CD8-positive, alpha-beta memory T cell (primary cell): ENCODE data around the gene CALML3. TPM values are rescaled to one million over a fixed set of nuclear protein-coding genes. Genes with fewer than 3 reads are reported as not detected.
A peak's percentile ranks its signal among the peaks of the same experiment; 100 is the strongest.

Source experiments
- CTCF ChIA-PET: fragments of 350-600 bp; sonication (Branson Sonifier 250); formaldehyde crosslinking; loops from one replicate; lab custom pipeline; 2021; ENCODE audit warnings: antibody characterized with exemption; lab: Charles Lee
- POLR2A ChIA-PET: fragments of 350-600 bp; sonication (Branson Sonifier 250); formaldehyde crosslinking; loops from one replicate; lab custom pipeline; 2021; ENCODE audit warnings: antibody characterized with exemption; lab: Charles Lee
- DNase-seq, 5 donors: peaks; one replicate each; pipeline versions ENCODE4 v3.0.0 to v3.0.0-alpha.2; 2020 to 2022; ENCODE audit warnings: mixed read lengths in 1 of 5
- H3K27ac ChIP-seq: one replicate; pipeline ENCODE4 v1.7.0; 2013; ENCODE audit warnings: low read depth, mild to moderate bottlenecking, low read length, moderate library complexity
- H3K27me3 ChIP-seq: 2 replicates; pipeline ENCODE4 v1.7.0; 2013; ENCODE audit warnings: low read length, mild to moderate bottlenecking; ENCODE audit not compliant: insufficient read depth, poor library complexity, severe bottlenecking
- H3K36me3 ChIP-seq: 2 replicates; pipeline ENCODE4 v1.7.0; 2013; ENCODE audit warnings: mild to moderate bottlenecking, low read length, moderate library complexity; ENCODE audit not compliant: insufficient read depth
- H3K4me1 ChIP-seq: 2 replicates; pipeline ENCODE4 v1.7.0; 2013; ENCODE audit warnings: mild to moderate bottlenecking, low read length, moderate library complexity; ENCODE audit not compliant: insufficient read depth
- H3K4me3 ChIP-seq: 2 replicates; pipeline ENCODE4 v1.7.0; 2013; ENCODE audit warnings: mild to moderate bottlenecking, low read length
- H3K9me3 ChIP-seq: 2 replicates; pipeline ENCODE4 v1.7.0; 2013; ENCODE audit warnings: mild to moderate bottlenecking, low read length
- H3K27ac Mint-ChIP-seq, 8 donors: one replicate each; pipeline ENCODE4 v1.8.0; 2020 to 2021; ENCODE audit warnings: mixed read lengths in 8 of 8, mild to moderate bottlenecking in 6 of 8, inconsistent platforms in 3 of 8, moderate library complexity in 3 of 8
- H3K27me3 Mint-ChIP-seq, 2 donors: one replicate each; pipeline ENCODE4 v1.8.0; 2020 to 2021; ENCODE audit warnings: mixed read lengths in 2 of 2, mild to moderate bottlenecking in 1 of 2, moderate library complexity in 1 of 2
- H3K36me3 Mint-ChIP-seq, 3 donors: one replicate each; pipeline ENCODE4 v1.8.0; 2020 to 2021; ENCODE audit warnings: mixed read lengths in 3 of 3, inconsistent platforms in 1 of 3, mild to moderate bottlenecking in 1 of 3
- H3K4me1 Mint-ChIP-seq, 3 donors: one replicate each; pipeline ENCODE4 v1.8.0; 2020 to 2021; ENCODE audit warnings: mixed read lengths in 3 of 3, inconsistent platforms in 1 of 3, mild to moderate bottlenecking in 1 of 3
- H3K4me3 Mint-ChIP-seq, 7 donors: one replicate each; pipeline ENCODE4 v1.8.0; 2020 to 2021; ENCODE audit warnings: mixed read lengths in 7 of 7, mild to moderate bottlenecking in 6 of 7, moderate library complexity in 4 of 7, inconsistent platforms in 2 of 7
- H3K9me3 Mint-ChIP-seq, 5 donors: one replicate each; pipeline ENCODE4 v1.8.0; 2020 to 2022; ENCODE audit warnings: mixed read lengths in 5 of 5, mild to moderate bottlenecking in 3 of 5, moderate library complexity in 2 of 5, inconsistent platforms in 1 of 5
- polyA plus RNA-seq: library from polyadenylated mRNA; unstranded; fragments of 300-500 nt; fragmentation: Illumina TruSeq; gene quantifications from one replicate; pipeline ENCODE4 v1.2.3, GENCODE V29; 2021
- total RNA-seq, 2 experiments: library from RNA; stranded (reverse); gene quantifications; one replicate each; pipeline ENCODE4 v1.2.3, GENCODE V29; 2021

The CALML3 gene
- total and polyA plus RNA-seq, 3 experiments from 2014 or later, result not detected

GRCh38 chr10:5573319-5573950, 48.7 kb downstream of the CALML3 start:
- no peak overlapping the region for H3K4me3 Mint-ChIP-seq
- no peaks in the 10 kb centered on the region for H3K4me1 Mint-ChIP-seq
- H3K9me3 Mint-ChIP-seq, result no peaks in the 10 kb centered on the region
- ChIA-PET CTCF (no interaction called here), POLR2A (no interaction called here)
- DNase-seq, result no peak
- Histone ChIP-seq H3K27ac (no peak overlapping the region), H3K4me3 (no peak overlapping the region), H3K27me3 (no peaks in the 10 kb centered on the region), H3K36me3 (no peaks in the 10 kb centered on the region), H3K9me3 (no peaks in the 10 kb centered on the region), H3K4me1 (no peaks in the 10 kb centered on the region)
- H3K36me3 Mint-ChIP-seq, result peaks cover 0 to 2% (median 0%) of the 10 kb centered on the region in 3 donors
- peak overlapping the region in 1 of 8 donors; percentile 81 for H3K27ac Mint-ChIP-seq
- no peaks in the 10 kb centered on the region for H3K27me3 Mint-ChIP-seq

- H3K4me1 ChIP-seq, result no peaks in the 10 kb centered on the region
- H3K27me3 Mint-ChIP-seq, result no peaks in the 10 kb centered on the region
- peaks cover 0 to 2% (median 0%) of the 10 kb centered on the region in 3 donors for H3K36me3 Mint-ChIP-seq
- no peaks in the 10 kb centered on the region for H3K4me1 Mint-ChIP-seq
- H3K9me3 Mint-ChIP-seq, result no peaks in the 10 kb centered on the region
- no peaks in the 10 kb centered on the region for H3K36me3 ChIP-seq
- ChIA-PET POLR2A (no interaction called here), CTCF (no interaction called here)
- no peaks in the 10 kb centered on the region for H3K27me3 ChIP-seq
- no peaks in the 10 kb centered on the region for H3K9me3 ChIP-seq
- peak in 1 of 5 donors; percentile 40 for DNase-seq
- H3K4me3 ChIP-seq, result no peak overlapping the region
- no peak overlapping the region for H3K4me3 Mint-ChIP-seq
- no peak overlapping the region for H3K27ac ChIP-seq
- peak overlapping the region in 1 of 8 donors; percentile 38 for H3K27ac Mint-ChIP-seq
These were observed 49.3 kb downstream of the CALML3 start for GRCh38 chr10:5573968-5574641.

GRCh38 chr10:5574642-5575131, 49.9 kb downstream of the CALML3 start:
- Mint-ChIP-seq H3K9me3 (no peaks in the 10 kb centered on the region), H3K4me1 (no peaks in the 10 kb centered on the region), H3K27me3 (no peaks in the 10 kb centered on the region), H3K36me3 (peaks cover 0 to 2% (median 0%) of the 10 kb centered on the region in 3 donors), H3K27ac (no peak overlapping the region), H3K4me3 (no peak overlapping the region)
- Histone ChIP-seq H3K27me3 (no peaks in the 10 kb centered on the region), H3K27ac (no peak overlapping the region), H3K4me3 (no peak overlapping the region), H3K9me3 (no peaks in the 10 kb centered on the region), H3K4me1 (no peaks in the 10 kb centered on the region), H3K36me3 (no peaks in the 10 kb centered on the region)
- ChIA-PET CTCF (no interaction called here), POLR2A (no interaction called here)
- peak in 1 of 5 donors; percentile 27 for DNase-seq

GRCh38 chr10:5575144-5575481, 50.4 kb downstream of the CALML3 start:
- no peak overlapping the region for H3K27ac ChIP-seq
- no peaks in the 10 kb centered on the region for H3K9me3 Mint-ChIP-seq
- H3K4me1 ChIP-seq, result no peaks in the 10 kb centered on the region
- no peaks in the 10 kb centered on the region for H3K27me3 Mint-ChIP-seq
- H3K4me3 ChIP-seq, result no peak overlapping the region
- no peak overlapping the region for H3K27ac Mint-ChIP-seq
- POLR2A ChIA-PET, result no interaction called here
- H3K27me3 ChIP-seq, result no peaks in the 10 kb centered on the region
- H3K36me3 ChIP-seq, result no peaks in the 10 kb centered on the region
- no peaks in the 10 kb centered on the region for H3K9me3 ChIP-seq
- CTCF ChIA-PET, result no interaction called here
- no peak overlapping the region for H3K4me3 Mint-ChIP-seq
- H3K36me3 Mint-ChIP-seq, result peaks cover 0 to 2% (median 0%) of the 10 kb centered on the region in 3 donors
- H3K4me1 Mint-ChIP-seq, result no peaks in the 10 kb centered on the region
- peak in 1 of 5 donors; percentile 24 for DNase-seq

- ChIA-PET CTCF (no interaction called here), POLR2A (no interaction called here)
- Mint-ChIP-seq H3K4me3 (no peak overlapping the region), H3K4me1 (no peaks in the 10 kb centered on the region), H3K27me3 (no peaks in the 10 kb centered on the region), H3K36me3 (peaks cover 0 to 2% (median 0%) of the 10 kb centered on the region in 3 donors), H3K27ac (no peak overlapping the region), H3K9me3 (no peaks in the 10 kb centered on the region)
- DNase-seq, result peak in 1 of 5 donors; percentile 26
- Histone ChIP-seq H3K36me3 (no peaks in the 10 kb centered on the region), H3K27me3 (no peaks in the 10 kb centered on the region), H3K9me3 (no peaks in the 10 kb centered on the region), H3K27ac (no peak overlapping the region), H3K4me3 (no peak overlapping the region), H3K4me1 (no peaks in the 10 kb centered on the region)
These were observed 50.9 kb downstream of the CALML3 start for GRCh38 chr10:5575482-5576153.

GRCh38 chr10:5576154-5576748, 51.5 kb downstream of the CALML3 start:
- no peaks in the 10 kb centered on the region for H3K27me3 ChIP-seq
- Mint-ChIP-seq H3K4me3 (no peak overlapping the region), H3K4me1 (no peaks in the 10 kb centered on the region), H3K36me3 (peaks cover 0 to 2% (median 0%) of the 10 kb centered on the region in 3 donors), H3K27ac (peak overlapping the region in 1 of 8 donors; percentile 47), H3K9me3 (no peaks in the 10 kb centered on the region), H3K27me3 (peaks cover 0 to 4% of the 10 kb centered on the region in 2 donors)
- no peak overlapping the region for H3K4me3 ChIP-seq
- POLR2A ChIA-PET, result no interaction called here
- CTCF ChIA-PET, result no interaction called here
- H3K36me3 ChIP-seq, result no peaks in the 10 kb centered on the region
- H3K4me1 ChIP-seq, result no peaks in the 10 kb centered on the region
- DNase-seq, result no peak
- no peak overlapping the region for H3K27ac ChIP-seq
- H3K9me3 ChIP-seq, result no peaks in the 10 kb centered on the region
